ENCODE results near the gene NPAS3.

DNA sequence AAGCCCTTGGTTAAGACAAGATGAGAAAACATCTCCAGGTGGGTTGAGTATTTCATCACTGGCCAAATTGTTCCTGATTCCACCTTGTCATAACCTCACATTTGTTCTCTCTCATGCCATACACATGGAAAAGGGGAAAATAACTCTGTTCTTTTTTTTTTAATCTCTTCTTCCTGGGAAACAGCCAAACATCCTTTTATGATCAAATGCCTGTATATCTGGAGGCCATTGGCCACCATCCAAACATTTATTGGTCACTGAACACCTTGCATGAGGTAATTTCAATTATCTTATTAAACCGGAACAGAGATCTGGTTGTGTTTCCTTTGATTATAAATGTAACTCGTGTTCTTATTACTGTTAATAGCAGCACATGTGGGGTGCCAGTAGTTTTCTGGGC is 469.6 kb downstream of the NPAS3 start:
- TF ChIP-seq, protein P1, sequence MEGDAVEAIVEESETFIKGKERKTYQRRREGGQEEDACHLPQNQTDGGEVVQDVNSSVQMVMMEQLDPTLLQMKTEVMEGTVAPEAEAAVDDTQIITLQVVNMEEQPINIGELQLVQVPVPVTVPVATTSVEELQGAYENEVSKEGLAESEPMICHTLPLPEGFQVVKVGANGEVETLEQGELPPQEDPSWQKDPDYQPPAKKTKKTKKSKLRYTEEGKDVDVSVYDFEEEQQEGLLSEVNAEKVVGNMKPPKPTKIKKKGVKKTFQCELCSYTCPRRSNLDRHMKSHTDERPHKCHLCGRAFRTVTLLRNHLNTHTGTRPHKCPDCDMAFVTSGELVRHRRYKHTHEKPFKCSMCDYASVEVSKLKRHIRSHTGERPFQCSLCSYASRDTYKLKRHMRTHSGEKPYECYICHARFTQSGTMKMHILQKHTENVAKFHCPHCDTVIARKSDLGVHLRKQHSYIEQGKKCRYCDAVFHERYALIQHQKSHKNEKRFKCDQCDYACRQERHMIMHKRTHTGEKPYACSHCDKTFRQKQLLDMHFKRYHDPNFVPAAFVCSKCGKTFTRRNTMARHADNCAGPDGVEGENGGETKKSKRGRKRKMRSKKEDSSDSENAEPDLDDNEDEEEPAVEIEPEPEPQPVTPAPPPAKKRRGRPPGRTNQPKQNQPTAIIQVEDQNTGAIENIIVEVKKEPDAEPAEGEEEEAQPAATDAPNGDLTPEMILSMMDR (conservative IDR thresholded peaks at IDR 0.05; ENCODE audit: low read depth, low read length) = no peak
- TF ChIP-seq EZH2 (IDR thresholded peaks at IDR 0.05; ENCODE audit: borderline replicate concordance, low read depth, low read length, poor library complexity, severe bottlenecking) = no peak
